Ishikawa (cell line): ENCODE data around the gene GCGR.

ENCODE experiments used
- CEBPB ChIP-seq: IDR thresholded peaks from 2 replicates; pipeline ENCODE4 v1.6.1; 2012
- CREB1 ChIP-seq: IDR thresholded peaks from 2 replicates; pipeline ENCODE4 v1.6.1; 2012; ENCODE audit warnings: low read depth
- EGR1 ChIP-seq: IDR thresholded peaks from 2 replicates; pipeline ENCODE4 v1.6.1; 2012
- EP300 ChIP-seq: IDR thresholded peaks from 2 replicates; pipeline ENCODE4 v1.6.1; 2012; ENCODE audit warnings: borderline replicate concordance
- FOXM1 ChIP-seq: IDR thresholded peaks from 2 replicates; pipeline ENCODE4 v1.6.1; 2012; ENCODE audit warnings: low read depth, borderline replicate concordance
- MAX ChIP-seq: IDR thresholded peaks from 2 replicates; pipeline ENCODE4 v1.6.1; 2012
- NFIC ChIP-seq: IDR thresholded peaks from 2 replicates; pipeline ENCODE4 v1.6.1; 2012
- RAD21 ChIP-seq: IDR thresholded peaks from 2 replicates; pipeline ENCODE4 v1.6.1; 2012; ENCODE audit warnings: low read depth
- REST ChIP-seq: IDR thresholded peaks from 2 replicates; pipeline ENCODE4 v1.6.1; 2012; ENCODE audit warnings: low read depth, mild to moderate bottlenecking
- TAF1 ChIP-seq: IDR thresholded peaks from 2 replicates; pipeline ENCODE4 v1.6.1; 2012; ENCODE audit warnings: low read depth, mild to moderate bottlenecking
- TCF12 ChIP-seq: IDR thresholded peaks from 2 replicates; pipeline ENCODE4 v1.6.1; 2012; ENCODE audit warnings: low read depth
- TEAD4 ChIP-seq: IDR thresholded peaks from 2 replicates; pipeline ENCODE4 v1.6.1; 2012
- USF1 ChIP-seq: IDR thresholded peaks from 2 replicates; pipeline ENCODE4 v1.6.1; 2012
- YY1 ChIP-seq: IDR thresholded peaks from 2 replicates; pipeline ENCODE4 v1.6.1; 2012; ENCODE audit warnings: low read depth
- ZBTB7A ChIP-seq: IDR thresholded peaks from 2 replicates; pipeline ENCODE4 v1.6.1; 2012; ENCODE audit warnings: low read depth

Gene GCGR

DNA sequence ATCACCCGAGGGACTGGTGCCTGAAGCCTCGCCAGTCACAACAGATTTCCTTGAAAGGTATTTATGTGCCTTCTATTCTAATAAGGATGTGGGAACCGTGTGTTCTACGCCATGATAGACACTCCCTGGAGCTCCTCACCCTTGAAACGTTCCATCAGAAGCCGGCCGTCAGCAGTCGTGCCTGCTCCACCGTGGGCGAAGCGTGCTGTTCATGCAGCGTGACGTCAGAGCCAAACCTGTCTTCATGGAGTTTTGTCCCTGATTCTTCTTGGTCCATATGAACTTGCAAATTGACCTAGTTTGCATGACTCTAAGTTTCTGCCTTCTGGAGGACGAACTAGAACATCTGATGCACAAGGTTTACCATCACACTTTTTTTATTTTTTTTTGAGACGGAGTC is 35.4 kb downstream of the GCGR start:
- no peak for TF ChIP-seq REST
- TF ChIP-seq USF1 = no peak
- no peak for TF ChIP-seq TAF1
- no peak for TF ChIP-seq ZBTB7A
- TF ChIP-seq YY1 = no peak
- no peak for TF ChIP-seq NFIC
- no peak for TF ChIP-seq FOXM1
- no peak for TF ChIP-seq EP300
- TF ChIP-seq CREB1 = no peak
- no peak for TF ChIP-seq RAD21
- no peak for TF ChIP-seq TEAD4
- no peak for TF ChIP-seq EGR1
- no peak for TF ChIP-seq MAX
- no peak for TF ChIP-seq TCF12
- no peak for TF ChIP-seq CEBPB

GRCh38 chr17:81840826-81841778 is 37.2 kb downstream of the GCGR start:
- TF ChIP-seq RAD21 = no peak
- no peak for TF ChIP-seq CREB1
- no peak for TF ChIP-seq EP300
- TF ChIP-seq FOXM1 = no peak
- TF ChIP-seq TCF12 = no peak
- TF ChIP-seq EGR1 = no peak
- TF ChIP-seq TAF1 = no peak
- TF ChIP-seq USF1 = no peak
- TF ChIP-seq YY1 = no peak
- no peak for TF ChIP-seq NFIC
- TF ChIP-seq ZBTB7A = no peak
- no peak for TF ChIP-seq REST
- TF ChIP-seq CEBPB = no peak

DNA sequence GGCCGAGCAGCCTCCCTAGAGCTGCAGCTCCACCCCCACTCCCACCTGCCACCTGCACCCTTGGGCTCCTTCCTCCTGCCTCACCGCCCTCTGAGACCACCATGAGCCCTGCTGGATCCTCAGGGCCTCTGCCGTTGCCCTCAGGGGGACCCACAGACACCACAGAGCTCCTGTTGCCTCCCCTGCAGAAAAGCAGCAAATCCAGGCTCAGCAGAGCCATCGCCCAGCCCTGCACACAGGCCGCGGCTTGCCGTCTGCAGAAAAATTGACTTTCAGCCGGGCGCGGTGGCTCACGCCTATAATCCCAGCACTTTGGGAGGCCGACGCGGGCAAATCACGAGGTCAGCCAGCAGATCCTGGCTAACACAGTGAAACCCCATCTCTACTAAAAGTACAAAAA is 37.9 kb downstream of the GCGR start:
- TF ChIP-seq EGR1 = no peak
- no peak for TF ChIP-seq YY1
- no peak for TF ChIP-seq REST
- TF ChIP-seq CEBPB = no peak
- TF ChIP-seq FOXM1 = no peak
- TF ChIP-seq TCF12 = no peak

DNA sequence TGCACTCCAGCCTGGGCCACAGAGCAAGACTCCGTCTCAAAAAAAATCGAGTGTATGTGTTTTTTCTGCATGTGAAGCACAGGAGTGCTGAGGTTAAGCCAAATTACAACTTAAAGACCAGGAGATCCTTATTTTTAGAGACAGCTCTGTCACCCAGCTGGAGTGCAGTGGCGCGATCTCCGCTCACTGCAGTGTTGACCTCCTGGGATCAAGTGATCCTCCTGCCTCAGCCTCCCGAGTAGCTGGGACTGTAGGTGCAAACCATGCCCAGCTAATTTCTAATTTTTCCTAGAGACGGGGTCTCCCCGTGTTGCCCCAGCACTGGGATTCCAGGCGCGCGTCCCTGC is 38.4 kb downstream of the GCGR start:
- TF ChIP-seq FOXM1 (no peak), TAF1 (no peak), TEAD4 (no peak), MAX (no peak), TCF12 (no peak), CREB1 (no peak), YY1 (no peak), EGR1 (no peak), NFIC (no peak), USF1 (no peak), REST (no peak), ZBTB7A (no peak), CEBPB (no peak), RAD21 (no peak)
